ENCODE data around the gene PKD1L1.
A peak's percentile ranks its signal among the peaks of the same experiment; 100 is the strongest.

Gene PKD1L1

DNA sequence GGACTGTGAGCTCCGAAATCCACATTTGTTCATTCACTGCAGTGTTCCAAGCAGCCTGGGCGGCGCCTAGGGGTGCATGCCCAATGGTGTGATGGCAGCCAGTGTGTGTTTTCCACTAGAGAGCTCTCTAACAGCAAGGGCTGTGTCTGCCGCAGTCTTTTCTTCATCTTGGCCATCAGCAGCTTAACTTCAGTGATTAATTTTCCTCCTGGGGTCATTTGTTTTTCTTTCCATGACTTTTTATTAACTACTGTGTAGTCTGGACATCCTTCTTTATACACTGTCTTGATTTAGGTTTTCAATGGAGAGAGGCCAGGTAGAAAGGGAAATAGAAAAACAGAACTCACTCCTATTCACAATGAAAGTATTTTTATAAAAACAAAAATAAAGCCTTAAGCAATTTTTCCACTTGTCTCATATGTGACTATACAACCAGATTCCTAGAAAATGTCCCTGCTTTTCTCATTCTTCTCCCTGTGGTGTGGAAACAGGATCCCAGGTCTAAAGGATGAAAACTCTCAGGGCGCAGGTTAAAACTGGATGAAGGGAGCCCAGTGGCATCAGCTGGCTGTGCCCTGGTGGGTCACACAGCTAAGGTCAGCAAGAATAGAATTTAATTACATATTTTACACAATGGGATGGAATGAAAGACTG lies 176.8 kb downstream of the PKD1L1 start:
- no peak overlapping the region for H3K4me3 ChIP-seq (ENCODE audit: low read depth, low read length)
- TF ChIP-seq, protein P1, sequence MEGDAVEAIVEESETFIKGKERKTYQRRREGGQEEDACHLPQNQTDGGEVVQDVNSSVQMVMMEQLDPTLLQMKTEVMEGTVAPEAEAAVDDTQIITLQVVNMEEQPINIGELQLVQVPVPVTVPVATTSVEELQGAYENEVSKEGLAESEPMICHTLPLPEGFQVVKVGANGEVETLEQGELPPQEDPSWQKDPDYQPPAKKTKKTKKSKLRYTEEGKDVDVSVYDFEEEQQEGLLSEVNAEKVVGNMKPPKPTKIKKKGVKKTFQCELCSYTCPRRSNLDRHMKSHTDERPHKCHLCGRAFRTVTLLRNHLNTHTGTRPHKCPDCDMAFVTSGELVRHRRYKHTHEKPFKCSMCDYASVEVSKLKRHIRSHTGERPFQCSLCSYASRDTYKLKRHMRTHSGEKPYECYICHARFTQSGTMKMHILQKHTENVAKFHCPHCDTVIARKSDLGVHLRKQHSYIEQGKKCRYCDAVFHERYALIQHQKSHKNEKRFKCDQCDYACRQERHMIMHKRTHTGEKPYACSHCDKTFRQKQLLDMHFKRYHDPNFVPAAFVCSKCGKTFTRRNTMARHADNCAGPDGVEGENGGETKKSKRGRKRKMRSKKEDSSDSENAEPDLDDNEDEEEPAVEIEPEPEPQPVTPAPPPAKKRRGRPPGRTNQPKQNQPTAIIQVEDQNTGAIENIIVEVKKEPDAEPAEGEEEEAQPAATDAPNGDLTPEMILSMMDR (IDR thresholded peaks at IDR 0.05; ENCODE audit: low read depth, low read length, missing control alignments) = no peak
- DNase-seq (ENCODE audit: low read depth) = no peak

DNA sequence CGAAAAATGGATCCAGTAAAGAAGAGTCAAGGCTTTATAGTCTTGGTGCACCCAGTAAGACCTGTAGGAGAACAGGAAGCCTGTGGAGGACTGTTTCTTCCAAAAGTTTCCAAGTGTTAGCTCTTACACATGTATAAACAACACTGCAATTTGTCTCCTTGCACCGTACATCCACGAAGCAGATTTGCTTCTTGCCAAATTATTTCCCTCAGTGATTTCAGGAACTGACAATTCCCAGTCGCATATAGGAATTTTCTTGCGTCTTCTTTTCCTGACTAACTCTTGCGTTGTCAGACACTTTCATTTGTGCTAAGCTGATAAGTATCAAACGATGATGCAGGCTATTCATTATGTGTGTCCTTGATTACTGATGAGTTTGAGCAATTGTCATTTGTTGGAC lies 182.1 kb downstream of the PKD1L1 start:
- no peak overlapping the region for H3K4me3 ChIP-seq (ENCODE audit: low read depth, low read length)
- no peak for DNase-seq (ENCODE audit: low read depth)
- TF ChIP-seq, protein P1 (IDR thresholded peaks at IDR 0.05; ENCODE audit: low read depth, low read length, missing control alignments) = no peak

DNA sequence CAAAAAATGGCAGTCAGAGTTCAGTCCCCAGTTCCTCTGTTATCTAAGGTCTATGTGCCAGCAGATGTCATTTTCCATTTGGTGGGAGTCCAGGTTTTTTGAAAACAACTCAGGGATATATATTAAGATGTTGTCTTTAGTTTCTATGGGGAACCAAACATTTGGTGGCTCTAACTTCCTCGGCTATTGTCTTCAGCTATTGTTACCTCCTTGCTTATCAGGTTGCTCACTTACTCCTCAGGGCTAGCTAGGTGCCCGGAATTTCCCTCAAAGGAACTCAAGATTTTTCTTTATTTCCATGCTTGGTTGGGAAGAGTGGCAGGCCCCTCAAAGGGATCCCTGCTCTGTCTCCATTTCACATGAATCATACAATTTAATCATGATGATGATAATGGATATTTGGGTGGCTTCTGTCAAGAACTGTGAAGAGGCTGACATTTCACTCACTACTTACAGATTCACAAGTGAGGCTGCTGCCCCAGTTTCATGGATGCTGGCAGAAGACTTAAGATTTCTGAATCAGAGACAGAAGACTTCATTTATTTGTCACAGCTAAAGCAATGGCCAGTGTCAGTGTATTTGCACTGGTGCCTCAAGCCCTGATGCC lies 182.8 kb downstream of the PKD1L1 start:
- no peak overlapping the region for H3K4me3 ChIP-seq (ENCODE audit: low read depth, low read length)
- TF ChIP-seq, protein P1 (IDR thresholded peaks at IDR 0.05; ENCODE audit: low read depth, low read length, missing control alignments) = no peak
- no peak for DNase-seq (ENCODE audit: low read depth)

DNA sequence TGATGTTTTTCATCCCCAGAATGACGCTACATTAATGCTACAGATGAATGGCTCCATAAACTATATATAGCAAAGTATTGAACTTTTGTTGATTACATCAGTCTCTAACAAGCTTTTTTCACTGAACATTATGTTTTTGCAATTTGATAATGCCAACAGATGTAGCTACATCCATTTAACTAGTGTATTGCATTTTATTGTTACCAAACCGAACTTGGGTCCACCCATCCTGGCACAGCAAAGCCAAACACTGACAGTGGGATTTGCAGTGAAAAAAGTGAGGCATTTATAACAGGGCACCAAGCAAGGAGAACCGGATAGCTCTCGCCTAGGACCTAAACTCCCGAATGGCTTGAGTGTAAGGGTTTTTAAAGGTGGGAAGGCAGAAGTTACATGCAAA lies 183.5 kb downstream of the PKD1L1 start:
- no peak overlapping the region for H3K4me3 ChIP-seq (ENCODE audit: low read depth, low read length)
- TF ChIP-seq, protein P1 (IDR thresholded peaks at IDR 0.05; ENCODE audit: low read depth, low read length, missing control alignments) = no peak
- no peak for DNase-seq (ENCODE audit: low read depth)

DNA sequence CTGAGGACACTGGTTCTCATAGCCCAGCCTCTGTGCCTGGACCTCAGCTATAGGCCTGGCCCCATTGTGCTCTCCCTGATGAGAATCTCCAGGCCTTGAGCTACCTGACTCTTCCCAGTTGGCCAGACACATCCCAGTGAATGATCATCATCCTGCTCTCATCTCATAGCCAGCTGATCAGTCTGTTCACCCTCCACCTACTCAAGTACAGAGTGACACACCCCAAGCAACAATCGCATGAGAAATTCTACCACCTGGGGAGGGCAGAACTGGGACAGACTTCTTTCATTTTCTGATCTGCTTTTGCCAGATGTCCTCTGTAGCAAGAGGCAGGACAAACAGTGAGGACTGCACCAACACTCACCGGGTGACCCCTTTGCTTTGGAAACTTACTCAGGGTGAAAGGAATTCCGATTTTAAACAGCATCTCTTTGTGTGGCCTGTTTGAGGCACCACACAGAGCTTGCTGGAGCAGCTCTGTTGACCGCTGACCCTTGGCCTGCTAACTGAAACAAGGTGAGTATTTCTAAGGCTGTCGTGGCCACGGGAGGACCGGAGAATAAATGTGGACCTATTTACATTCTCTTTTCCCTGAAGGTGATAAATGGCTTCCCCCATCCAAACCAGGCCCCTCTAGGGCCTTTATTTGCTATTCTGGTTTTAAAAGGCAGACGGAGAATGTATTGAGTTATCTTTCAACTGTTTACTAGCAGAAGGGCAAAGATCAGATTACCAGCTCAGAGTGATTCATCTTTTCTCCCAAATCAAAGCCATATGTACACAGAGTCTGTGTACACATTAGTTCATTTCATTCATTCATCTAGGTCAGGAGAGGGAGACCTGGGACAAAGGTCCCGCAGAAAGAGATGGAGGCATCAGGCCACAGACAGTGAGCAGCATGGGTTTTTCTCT lies 184.9 kb downstream of the PKD1L1 start:
- no peak overlapping the region for H3K4me3 ChIP-seq (ENCODE audit: low read depth, low read length)
- TF ChIP-seq, protein P1 (IDR thresholded peaks at IDR 0.05; ENCODE audit: low read depth, low read length, missing control alignments) = no peak
- peak; percentile 25 for DNase-seq (ENCODE audit: low read depth)

DNA sequence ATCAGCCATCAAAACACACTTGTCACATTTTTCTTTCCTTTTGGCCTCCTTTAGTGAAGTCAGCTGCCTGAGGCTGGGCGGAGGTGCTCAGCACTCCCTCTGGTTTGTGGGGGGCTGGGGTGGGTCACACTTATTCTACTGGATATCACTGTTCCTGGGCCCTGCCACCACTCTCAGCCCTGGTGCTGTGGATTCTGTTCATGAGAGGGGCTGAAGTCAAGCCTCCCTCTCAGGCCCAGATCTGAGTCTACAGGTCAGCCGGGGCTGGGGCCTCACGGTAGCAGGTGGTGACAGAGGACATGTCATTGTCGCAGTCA lies 185.6 kb downstream of the PKD1L1 start:
- no peak for DNase-seq (ENCODE audit: low read depth)
- TF ChIP-seq, protein P1 (IDR thresholded peaks at IDR 0.05; ENCODE audit: low read depth, low read length, missing control alignments) = no peak
- H3K4me3 ChIP-seq (ENCODE audit: low read depth, low read length) = no peak overlapping the region
